A375 (cell line): ENCODE data around the gene ATP1A3. TPM values are rescaled to one million over a fixed set of nuclear protein-coding genes. Genes with fewer than 3 reads are reported as not detected.

ENCODE experiments used
- total RNA-seq: library from RNA; depleted of rRNA; stranded (reverse); fragments of >200 nt; shearing (Covaris generic); gene quantifications from 2 replicates; pipeline ENCODE4 v1.2.3, GENCODE V29; 2014; rRNA removed

Gene ATP1A3
- not detected in 2 replicates for total RNA-seq

DNA sequence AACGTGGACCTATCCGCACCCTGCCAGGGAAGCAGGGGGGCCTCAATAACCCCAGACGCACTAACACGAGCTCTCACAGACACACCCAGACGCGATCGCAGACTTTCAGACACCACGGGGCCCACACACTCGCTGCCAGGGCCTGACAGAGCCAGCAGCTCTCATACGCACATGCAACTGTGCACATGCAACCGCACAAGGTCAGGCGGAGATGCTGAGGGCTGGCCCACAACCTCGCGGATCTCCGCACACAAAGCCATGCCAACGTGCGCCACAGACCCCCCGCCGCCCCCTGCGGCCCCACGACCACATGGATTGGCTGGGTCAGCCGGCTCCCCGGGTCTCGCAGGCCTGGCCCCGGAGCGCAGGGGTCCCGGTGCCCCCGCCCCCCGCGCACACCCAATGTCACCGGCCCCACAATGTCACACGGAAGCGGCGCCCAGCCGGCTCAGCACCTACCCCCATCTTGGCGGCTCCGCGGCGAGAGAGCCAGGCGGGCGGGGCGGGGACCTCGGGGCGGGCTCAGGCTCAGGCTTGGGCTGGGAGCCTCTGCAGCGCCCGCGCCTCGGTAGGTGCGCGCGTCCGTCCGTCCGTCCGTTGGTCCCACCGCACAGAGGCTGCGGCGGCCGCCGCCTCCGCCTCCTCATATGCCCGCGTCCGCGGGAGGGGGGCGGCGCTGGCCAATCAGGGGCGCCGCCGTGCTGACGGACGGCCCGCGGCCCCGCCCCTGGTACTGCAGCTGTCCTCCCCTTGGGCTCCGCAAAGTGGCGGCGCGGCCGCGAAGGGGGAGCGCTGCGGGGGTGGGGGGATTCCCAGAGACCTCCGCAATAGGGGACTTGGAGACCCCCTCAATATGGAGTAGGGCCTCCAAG lies at the start of gene ATP1A3:
ATP1A3 (minus strand) TSS at position 619 of the 872 bp plus-strand sequence; CDS start at position 465, 154 bp downstream.

DNA sequence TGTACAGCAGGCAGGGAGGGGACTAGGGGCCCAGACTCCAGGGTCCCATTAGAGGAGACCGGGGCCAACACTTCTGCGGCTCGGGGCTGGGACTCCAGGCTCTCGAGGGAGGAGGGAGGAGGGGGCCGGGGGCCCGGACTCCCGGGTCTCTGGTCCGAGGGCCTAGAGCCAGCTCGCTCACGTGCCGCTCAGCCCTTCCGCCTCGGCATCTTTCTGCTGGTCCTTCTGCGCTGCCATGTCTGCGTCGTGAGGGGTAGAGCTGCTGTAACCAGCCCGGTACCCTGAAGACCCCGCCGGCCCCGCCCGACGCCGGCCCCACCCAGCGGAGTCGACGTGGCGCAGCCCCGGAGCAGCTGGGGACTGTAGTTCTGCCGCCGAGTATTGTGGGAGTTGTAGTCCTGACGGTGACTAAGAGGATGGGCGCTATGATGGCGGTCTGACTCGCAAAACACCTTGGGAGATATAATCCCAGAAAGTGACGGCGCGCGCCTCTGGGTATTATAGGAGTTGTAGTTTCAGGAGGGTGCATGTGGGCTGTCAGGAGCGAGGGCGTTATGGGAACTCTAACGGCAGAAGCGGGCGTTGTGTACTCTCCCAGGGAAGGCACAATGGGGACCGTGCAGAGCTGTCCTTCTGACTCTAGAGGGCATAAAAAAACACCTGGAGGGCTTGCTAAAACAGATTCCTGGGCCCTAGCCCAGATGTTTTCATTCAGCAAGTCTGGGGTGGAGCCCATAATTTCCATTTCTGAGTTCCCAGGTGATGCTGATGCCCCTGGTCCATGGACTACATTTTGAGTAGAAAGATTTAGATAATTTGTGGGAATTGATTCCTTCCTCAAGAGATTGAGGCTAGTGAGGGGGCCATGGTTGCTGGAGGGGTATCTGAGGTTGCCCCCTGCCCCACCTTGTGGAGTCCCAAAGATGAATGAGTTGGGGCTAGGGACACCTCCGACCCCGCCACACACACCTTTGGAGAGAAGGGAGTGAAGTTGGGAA lies 34.7 kb downstream of the ATP1A3 start, which contains the start of gene RABAC1:
RABAC1 (minus strand) TSS at position 266 of the 998 bp plus-strand sequence; CDS start at position 237, 29 bp downstream.

DNA sequence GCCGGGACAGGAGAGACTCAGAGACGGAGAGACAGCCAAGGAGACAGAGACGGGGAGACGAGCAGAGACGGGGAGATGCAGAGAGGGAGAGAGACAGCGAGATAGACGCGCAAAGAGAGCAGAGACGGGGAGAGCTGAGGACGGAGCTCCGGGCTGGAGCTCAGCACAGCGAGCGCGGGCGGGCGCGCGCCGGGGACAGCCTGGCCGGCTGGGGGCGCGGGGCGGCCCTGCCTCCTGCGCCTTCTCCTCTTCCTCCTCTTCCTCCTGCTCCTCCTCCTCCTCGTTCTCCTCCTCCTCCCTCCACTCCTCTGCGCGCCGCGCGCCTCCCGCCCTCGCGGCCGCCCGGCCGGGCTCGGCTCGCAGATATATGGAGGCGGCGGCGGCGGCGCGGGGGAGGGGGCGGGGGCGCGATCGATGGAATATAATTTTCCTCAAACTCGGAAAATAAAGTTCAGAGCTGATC lies 65.8 kb downstream of the ATP1A3 start, which contains the start of gene ERFL:
ERFL (minus strand) TSS at position 229 of the 463 bp plus-strand sequence. CDS start 15,530 bp downstream, outside the sequence.

Other genes with a start within 250 kb of the ATP1A3 start
- not detected in 2 replicates for gene CEACAM6, start 238.7 kb downstream of the ATP1A3 start, total RNA-seq
- not detected in 2 replicates for gene CEACAM3, start 197.6 kb downstream of the ATP1A3 start, total RNA-seq
- not detected in 2 replicates for gene LYPD4, start 149.5 kb downstream of the ATP1A3 start, total RNA-seq
- not detected in 2 replicates for gene DMRTC2, start 149.2 kb downstream of the ATP1A3 start, total RNA-seq
- gene RPS19, start 134.0 kb downstream of the ATP1A3 start, total RNA-seq, result 2,531 and 2,844 TPM in 2 replicates
- gene CD79A, start 117.0 kb downstream of the ATP1A3 start, total RNA-seq, result not detected in 2 replicates
- 151 and 166 TPM in 2 replicates for gene ARHGEF1, start 111.0 kb downstream of the ATP1A3 start, total RNA-seq
- gene ERFL, start 65.8 kb downstream of the ATP1A3 start, total RNA-seq, result not detected in 2 replicates
- 87.1 and 95.0 TPM in 2 replicates for gene RABAC1, start 34.9 kb downstream of the ATP1A3 start, total RNA-seq
- 0.16 and 0.23 TPM in 2 replicates for gene GRIK5, start 76.0 kb upstream of the ATP1A3 start, total RNA-seq
- 14.7 and 15.3 TPM in 2 replicates for gene ZNF574, start 81.9 kb upstream of the ATP1A3 start, total RNA-seq
- gene POU2F2, start 138.2 kb upstream of the ATP1A3 start, total RNA-seq, result 0.08 and 1.2 TPM in 2 replicates
- 32.7 and 36.3 TPM in 2 replicates for gene DEDD2, start 223.4 kb upstream of the ATP1A3 start, total RNA-seq
- 7.0 and 7.4 TPM in 2 replicates for gene ZNF526, start 226.1 kb upstream of the ATP1A3 start, total RNA-seq
- 25.0 and 27.8 TPM in 2 replicates for gene GSK3A, start 248.4 kb upstream of the ATP1A3 start, total RNA-seq